ENCODE data around the gene CCT4.
"Not testable (repeated sequence)": the region's sequence is repeated elsewhere in the genome, so short reads cannot be mapped to it uniquely, and the experiment has no call there.

The CCT4 gene, protein sequence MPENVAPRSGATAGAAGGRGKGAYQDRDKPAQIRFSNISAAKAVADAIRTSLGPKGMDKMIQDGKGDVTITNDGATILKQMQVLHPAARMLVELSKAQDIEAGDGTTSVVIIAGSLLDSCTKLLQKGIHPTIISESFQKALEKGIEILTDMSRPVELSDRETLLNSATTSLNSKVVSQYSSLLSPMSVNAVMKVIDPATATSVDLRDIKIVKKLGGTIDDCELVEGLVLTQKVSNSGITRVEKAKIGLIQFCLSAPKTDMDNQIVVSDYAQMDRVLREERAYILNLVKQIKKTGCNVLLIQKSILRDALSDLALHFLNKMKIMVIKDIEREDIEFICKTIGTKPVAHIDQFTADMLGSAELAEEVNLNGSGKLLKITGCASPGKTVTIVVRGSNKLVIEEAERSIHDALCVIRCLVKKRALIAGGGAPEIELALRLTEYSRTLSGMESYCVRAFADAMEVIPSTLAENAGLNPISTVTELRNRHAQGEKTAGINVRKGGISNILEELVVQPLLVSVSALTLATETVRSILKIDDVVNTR

DNA sequence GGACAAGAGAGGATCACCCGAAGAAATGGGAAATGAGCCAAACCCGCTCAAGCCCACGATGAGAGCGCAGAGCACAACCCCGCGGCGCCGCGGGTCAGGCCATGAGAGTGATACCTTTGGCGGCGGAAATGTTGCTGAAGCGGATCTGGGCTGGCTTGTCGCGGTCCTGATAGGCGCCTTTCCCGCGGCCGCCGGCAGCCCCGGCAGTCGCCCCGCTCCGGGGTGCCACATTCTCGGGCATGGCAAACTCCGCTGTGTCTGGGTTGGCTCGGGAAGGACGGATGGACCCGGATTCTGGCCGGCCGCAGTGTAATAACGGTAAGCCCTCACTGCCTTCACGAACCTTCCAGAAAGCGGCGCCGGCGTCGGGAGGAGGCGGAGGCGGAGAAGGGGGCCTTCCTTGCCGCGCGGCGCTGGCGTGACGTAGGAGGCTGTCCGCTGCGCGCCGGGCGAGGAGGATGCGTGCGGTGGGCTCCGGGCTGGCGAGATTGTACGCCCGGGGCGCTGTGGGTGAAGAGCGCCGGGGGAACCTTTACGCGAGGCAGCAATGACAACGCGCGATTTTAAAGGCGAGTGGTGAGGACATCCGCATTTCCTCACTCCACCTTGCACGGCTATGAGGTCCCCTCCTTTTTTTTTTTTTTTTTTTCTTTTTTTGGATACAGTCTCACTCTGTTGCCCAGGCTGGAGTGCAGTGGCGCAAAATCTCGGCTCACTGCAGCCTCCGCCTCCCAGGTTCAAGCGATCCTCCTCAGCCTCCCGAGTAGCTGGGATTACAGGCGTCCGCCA lies at the start of gene CCT4:
Gene CCT4 (minus strand): TSS at position 390 of the 789 bp plus-strand sequence. CDS start 149 bp downstream, at position 241.
- DNase-seq = peak; percentile 88

- DNase-seq = peak; percentile 8
These were observed 49.4 kb upstream of the CCT4 start for GRCh38 chr2:61937886-61938285.

DNA sequence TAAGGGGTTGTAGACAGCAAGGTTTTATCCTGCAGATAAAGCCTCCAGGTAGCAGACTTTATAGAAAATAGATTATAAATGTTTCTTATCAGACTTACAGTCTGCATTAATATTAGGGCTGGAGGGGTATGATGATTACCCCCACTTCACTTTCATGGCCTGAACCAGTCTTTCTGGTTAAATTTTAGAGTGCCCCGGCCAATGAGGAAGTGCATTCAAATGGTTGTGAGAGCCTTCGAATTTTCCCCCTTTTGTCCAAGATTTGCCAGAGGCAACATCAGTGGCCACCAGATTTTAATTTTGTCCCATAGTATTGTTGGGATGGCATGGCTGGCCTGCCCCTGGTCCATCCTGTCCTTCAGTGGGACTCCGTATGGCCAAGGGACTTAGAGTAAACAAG lies 48.6 kb upstream of the CCT4 start:
- no peak for DNase-seq

DNA sequence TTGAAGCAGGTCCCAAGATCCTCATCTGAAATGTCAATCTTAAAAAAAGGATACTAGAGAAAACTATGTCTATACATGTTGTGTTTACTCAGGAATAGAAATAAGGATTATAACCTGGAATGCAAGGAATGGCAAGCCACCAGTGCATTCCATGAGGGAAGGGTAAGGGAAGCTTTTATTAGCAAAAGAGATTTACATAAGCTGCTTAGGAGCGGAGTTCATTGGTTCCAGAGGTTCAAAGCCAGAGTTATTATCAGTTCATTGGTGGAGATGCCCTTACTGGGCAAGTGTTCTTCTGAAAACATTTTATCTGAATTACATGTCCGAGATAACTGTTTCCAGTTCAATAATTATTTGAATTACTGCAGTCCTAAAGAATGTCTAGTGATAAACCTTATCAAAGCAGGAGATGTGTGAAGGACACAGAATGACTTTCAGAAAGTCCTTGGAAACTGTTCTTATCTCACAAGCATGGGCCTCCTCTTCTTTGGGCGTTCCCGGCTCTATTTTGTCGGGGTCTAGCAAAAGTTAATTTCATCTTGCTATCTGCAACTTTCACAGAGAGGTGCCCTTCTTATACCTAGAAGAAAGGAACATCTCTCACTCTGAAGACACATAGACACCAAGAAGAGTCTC lies 40.5 kb upstream of the CCT4 start:
- no peak for DNase-seq

GRCh38 chr2:61926531-61927477 lies 38.3 kb upstream of the CCT4 start:
- no peak for DNase-seq

DNA sequence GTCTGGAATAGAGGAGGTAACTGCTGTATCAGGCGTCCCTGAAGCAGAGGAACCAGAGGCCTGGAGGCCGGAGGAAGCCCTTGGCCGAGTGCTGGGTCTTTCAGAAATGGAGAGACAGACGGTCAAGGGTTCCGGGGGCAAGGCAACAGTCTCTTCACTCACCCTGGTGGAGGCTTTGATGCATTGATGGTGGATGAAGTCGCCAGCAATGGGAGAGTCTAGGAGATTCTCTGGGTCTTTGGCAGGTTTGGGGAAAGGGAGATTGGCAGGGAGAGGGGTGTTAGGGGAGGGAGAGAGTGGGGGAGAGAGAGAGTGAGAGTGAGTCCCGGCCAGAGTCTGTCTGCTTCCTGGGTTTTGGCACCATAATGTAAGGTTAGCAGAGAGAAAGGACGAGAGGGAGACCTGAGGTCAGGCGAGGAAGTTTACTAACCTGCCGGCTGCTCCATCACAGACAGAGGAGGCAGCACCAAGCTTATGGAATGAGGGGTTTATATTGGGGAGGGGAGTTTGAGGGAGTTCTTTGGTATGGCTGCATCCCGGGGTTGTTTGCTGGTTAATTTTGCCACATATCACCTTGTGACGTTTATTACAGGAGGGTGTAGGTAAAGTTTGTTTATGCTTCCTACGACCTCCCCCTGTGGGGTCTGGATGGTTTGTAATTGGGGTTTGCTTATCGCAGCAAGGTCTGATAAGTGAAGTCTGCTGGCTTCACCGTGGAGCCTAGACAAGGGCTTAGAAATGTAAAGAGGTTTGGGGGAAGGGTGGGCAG lies 36.6 kb upstream of the CCT4 start:
- DNase-seq = no peak

DNA sequence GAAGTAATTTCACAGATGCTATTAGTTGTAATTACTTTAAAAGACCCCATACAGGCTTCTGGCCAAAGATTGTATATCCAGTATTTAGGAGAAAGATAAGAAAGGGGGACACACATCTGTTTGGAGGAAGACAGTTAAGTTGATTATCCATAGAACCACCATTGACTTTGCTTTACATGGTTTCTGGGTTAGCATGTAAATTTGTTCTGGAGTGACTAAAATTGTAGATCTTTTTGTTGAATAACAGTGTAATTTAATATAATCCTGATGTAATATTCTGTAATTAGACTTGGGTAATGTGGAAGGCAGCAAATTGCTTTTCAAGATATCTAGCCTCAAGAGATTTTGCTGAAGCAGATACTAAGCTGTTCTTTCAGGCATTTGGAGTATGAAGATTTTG lies 34.3 kb upstream of the CCT4 start:
- DNase-seq = no peak

- peak; percentile 52 for DNase-seq
These were observed 32.1 kb upstream of the CCT4 start for GRCh38 chr2:61920548-61920947.

DNA sequence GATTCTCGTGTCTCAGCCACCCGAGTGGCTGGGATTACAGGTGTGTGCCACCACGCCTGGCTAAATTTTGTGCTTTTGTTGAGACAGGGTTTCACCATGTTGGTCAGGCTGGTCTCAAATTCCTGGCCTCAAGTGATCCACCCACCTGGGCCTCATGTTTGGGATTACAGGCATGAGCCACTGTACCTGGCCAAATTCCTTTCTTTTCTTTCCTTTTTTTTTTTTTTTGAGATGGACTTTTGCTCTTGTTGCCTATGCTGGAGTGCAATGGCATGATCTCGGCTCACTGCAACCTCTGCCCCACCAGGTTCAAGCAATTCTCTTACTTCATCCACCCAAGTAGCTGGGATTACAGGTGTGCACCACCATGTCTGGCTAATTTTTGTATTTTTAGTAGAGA lies 26.3 kb upstream of the CCT4 start:
- not testable (repeated sequence) for DNase-seq

- DNase-seq = no peak
These were observed 23.1 kb upstream of the CCT4 start for GRCh38 chr2:61911510-61911909.

DNA sequence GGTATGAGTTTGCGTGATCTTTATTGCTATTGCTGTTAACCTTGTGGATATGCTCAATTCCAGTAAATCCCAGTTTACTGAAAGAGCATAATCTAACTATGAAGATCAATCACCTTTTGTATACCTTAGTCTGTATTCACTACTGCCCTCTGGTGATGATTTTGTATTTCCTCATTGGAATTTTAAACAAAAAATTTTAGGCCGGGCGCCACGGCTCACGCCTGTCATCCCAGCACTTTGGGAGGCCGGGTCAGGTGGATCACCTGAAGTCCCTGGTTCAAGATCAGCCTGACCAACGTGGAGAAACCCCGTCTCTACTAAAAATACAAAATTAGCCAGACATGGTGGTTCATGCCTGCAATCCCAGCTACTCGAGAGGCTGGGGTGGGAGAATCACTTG lies 22.1 kb upstream of the CCT4 start:
- no peak for DNase-seq

DNA sequence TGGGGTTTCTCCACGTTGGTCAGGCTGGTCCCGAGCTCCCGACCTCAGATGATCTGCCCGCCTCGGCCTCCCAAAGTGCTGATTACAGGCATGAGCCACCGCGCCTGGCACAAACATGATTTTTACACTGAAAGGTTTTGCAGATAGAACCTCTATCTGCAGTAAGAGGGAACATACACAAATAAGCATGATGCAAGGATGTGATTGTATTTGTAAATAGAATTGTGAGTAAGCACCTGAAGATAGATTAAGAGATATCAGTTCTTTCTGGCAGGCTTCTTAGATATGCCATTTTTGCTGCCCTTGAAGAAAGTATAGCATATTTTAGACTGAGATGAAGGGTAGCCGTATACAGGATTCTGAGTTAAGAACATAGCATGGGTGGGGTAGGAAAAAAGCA lies 20.7 kb upstream of the CCT4 start:
- no peak for DNase-seq

- no peak for DNase-seq
These were observed 17.7 kb upstream of the CCT4 start for GRCh38 chr2:61906186-61906470.

DNA sequence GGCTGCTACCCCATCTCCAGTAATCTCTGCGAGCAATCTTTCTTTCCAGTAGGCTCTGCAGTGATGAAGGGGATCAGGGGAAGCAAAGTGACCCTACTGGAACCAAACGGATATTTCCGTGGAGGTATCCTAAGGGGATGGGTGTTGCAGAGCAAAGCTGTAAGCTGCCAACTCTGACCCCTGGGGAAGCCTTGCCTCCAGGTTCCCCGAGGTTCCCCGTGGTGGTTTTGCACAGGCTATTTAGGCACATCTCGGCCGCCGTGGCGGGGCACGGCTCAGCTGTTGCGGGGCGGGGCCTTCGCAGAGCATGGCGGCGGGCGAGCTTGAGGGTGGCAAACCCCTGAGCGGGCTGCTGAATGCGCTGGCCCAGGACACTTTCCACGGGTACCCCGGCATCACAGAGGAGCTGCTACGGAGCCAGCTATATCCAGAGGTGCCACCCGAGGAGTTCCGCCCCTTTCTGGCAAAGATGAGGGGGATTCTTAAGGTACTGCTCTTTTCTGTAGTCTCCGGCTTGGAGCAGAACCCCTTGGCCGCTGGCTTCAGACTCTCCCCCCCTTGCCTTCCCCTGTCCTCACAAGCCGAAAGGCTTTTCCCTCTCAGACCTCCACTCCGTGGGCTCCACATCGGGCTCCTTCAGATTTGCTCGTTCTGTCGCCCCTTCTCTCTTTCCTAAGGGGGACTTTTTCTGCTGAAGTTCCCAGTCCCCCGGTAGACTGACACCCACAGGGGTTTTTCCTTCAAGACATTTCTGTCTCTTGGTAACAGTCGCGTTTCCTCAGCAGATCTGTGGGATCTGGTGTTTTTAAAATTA lies 17.1 kb upstream of the CCT4 start, which contains the start of gene COMMD1:
Gene COMMD1 (plus strand): TSS at position 303 of the 814 bp plus-strand sequence. CDS start 5 bp downstream, at position 308.
- peak; percentile 62 for DNase-seq

DNA sequence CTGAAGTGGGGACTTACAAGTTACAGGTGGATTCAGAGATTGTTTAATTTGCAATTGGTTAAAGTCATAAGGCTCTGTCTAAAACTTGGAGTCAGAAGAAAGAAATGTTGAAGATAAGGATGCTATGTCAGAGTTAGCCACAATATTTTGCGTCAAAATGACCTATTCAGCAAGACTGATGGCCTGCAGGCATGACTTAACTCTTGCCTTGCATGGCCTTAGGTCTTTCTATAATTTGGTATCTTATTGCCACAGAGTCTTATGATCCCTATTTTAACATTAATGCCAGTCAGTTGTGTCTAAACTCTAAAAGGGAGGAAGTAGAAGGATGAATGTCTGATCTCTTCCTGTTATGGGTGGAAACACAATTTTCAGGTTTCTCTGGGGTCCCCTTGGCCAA lies 11.8 kb upstream of the CCT4 start:
- DNase-seq = no peak

- DNase-seq = no peak
These were observed 10.4 kb upstream of the CCT4 start for GRCh38 chr2:61898810-61899209.

GRCh38 chr2:61887717-61888266 lies 664 bp downstream of the CCT4 start:
- DNase-seq = no peak

- DNase-seq = no peak
These were observed 2.4 kb downstream of the CCT4 start for GRCh38 chr2:61885896-61886603.

DNA sequence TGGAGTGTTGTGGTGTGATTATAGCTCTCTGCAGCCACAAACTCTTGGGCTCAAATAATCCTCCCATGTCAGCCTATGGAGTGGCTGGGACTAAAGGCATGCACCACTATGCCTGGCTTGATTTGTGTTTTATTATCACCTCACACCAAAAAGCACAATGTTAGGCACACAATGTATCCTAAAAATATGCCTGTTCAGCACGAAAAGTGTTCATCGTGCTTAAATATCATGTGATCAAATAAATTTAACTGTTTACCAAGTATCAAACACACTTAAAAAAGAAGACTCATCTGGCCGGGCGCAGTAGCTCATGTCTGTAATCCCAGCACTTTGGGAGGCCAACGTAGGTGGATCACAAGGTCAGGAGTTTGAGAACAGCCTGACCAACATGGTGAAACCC lies 5.6 kb downstream of the CCT4 start:
- no peak for DNase-seq

DNA sequence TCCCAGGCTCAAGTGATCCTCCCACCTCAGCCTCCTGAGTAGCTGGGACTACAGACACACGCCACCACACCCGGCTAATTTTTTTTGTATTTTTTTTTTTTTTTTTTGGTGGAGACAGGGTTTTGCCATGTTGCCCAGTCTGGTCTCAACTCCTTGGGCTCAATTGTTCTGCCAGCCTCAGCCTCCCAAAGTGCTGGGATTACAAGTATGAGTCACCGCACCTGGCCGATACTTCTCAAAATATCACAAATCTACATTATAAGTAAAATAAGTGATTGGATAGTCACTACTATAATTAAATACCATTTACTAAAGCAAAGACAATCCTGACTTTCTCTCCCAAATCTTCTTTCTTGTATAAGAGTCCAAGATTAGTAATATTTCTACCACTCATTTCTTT lies 9.1 kb downstream of the CCT4 start:
- not testable (repeated sequence) for DNase-seq
